GM10847 (cell line): ENCODE data around the gene SCARF2.

ENCODE experiments used
- POLR2A ChIP-seq: IDR thresholded peaks from 2 replicates; pipeline ENCODE4 v1.6.1; 2011; ENCODE audit not compliant: insufficient read length; ENCODE audit errors: extremely low read depth

The SCARF2 gene

DNA sequence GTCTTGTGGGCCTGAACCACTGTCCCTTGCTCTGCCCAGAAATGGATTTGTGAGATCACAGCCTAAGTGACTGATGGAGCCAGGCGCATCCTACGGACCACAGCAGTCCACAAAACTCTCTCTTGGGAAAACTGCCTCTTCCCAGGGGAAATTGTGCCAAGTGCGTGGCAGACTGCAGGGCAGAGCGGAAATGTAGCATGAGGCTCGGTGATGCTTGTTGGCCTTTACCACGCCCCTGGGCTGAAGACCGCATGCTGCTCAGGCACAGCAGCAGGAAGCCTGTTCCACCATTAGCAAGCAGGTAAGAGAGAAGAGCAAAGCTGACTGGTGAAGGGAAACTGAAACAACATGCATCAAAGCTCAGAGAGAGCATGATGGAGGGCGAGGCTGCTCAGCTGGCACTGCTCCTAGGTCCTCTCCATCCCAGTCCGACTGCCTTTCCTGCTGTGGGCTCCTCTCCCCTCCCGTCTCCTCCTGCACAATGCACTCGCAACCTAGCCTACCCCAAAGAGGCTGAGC, 26.5 kb upstream of the SCARF2 start:
- TF ChIP-seq POLR2A, result no peak

DNA sequence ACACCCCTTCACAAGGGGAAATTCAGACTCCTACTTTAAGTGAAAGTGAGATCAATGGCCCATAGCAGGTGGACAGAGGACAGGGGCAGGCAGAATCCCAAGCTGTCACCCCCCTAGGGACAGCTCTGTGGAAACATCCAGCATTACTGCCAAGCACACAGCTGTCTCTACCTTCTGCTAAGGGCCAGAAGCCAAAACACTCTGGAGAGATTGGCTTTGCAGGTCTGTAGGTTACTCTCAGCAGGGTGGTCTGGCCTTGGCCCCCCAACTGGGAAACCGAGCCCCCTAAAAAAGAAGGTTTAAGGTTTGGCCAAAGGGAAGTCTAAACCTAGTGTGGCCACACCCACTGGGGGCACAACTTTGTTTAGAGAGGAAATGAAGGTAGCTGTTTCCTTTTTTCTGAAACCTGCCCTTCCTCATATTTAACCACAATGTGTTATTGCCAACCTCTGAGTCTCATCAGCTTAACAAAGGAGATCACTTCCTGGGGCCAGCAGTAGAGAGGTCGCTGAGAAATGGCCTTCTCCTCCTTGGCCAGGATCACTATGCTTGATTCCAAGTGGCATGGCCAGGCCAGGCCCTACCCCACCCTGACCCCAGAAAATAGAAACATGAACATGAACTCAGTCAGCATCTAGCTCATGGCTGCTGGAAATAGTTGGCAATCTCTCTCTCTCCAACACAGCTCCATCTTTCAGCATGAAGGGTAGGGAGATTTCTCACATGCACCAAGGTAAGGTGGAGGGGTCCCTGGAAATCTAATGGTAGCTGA, 25.9 kb upstream of the SCARF2 start:
- no peak for TF ChIP-seq POLR2A

DNA sequence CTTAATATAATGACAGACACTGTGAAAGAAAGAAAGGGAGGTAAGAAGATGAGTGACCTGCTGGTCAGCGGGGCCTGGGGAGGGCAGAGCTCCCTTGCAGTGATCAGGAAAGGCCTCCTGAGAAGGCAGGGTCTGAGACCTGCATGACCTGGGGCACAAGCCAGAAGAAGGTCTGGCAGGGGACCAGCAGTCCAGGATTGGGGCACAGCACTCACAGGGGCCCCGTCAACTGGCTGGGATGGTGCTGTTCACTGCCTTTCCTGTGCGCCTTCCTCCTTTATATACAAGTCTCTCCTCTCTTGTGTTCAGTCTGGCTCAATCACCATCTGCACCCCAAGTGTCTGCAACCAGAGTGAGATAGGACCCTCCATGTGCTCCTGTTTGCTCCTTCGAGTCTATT, 22.2 kb upstream of the SCARF2 start:
- TF ChIP-seq POLR2A, result no peak

- TF ChIP-seq POLR2A, result no peak
Observed at GRCh38 chr22:20459152-20459542, 21.5 kb upstream of the SCARF2 start.

DNA sequence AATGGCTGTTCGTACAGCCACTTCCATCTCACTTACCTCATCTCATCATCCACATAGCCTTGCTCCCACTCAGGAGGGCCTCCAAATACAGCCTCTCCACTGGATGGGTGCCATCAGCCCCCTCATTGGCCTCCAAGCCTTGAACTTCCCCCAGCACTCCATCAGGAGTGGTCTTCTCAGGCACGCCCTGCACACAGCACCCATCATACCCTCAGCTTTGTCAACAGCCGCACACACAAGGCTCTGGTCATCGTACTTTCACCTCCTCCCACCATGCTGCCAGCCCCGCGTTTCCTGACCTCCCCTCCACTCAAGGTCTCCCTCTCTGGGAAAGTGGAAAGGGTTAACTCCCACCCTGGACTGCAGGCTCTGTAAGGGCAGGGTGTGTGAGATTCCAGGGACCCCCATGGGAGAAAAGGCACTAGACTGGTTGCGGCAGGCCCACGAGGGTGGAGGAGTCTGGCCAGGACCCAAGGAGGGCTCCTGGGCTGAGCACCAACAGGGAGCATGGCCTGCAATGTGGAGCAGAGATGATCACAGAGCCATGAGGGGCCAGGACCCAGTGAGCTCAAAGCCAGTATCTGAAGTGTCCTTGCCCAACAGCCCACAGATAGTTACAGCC, 21.0 kb upstream of the SCARF2 start:
- TF ChIP-seq POLR2A, result no peak

DNA sequence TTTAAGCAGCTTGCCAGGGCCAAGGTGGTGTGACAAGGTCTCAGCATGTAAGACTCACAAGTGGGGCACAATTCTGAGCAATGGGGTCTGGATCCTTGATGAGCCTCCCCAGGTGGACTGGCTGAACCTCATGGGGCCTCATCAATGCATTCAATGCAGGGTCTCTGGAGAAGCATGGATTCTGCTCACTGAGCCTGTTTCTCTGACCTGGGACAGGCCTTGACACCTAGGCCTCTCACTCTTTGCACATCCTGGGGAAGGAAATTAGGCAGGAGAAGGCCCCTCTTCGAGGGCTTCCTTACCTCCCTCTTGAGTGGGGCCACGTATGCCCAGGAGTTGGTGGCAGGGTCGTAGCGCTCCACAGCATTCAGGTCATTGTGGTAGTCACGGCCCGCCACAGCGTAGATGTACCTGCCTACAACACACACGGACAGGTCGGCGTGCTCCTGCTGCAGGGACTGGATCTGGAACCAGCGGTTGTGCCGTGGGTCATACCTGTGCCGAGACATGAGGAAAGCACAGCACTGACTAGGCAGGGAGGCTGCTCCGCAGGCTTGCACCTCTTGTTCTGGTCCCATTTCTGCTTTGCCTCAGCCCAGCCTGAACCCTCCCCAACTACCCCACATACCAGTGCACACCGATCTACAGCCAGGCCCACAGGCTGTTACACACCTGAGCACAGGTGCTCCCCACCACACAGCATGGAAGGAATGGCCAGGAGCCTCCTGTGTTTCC, 20.0 kb upstream of the SCARF2 start:
- TF ChIP-seq POLR2A, result no peak

GRCh38 chr22:20456722-20457076, 19.1 kb upstream of the SCARF2 start:
- TF ChIP-seq POLR2A, result no peak

DNA sequence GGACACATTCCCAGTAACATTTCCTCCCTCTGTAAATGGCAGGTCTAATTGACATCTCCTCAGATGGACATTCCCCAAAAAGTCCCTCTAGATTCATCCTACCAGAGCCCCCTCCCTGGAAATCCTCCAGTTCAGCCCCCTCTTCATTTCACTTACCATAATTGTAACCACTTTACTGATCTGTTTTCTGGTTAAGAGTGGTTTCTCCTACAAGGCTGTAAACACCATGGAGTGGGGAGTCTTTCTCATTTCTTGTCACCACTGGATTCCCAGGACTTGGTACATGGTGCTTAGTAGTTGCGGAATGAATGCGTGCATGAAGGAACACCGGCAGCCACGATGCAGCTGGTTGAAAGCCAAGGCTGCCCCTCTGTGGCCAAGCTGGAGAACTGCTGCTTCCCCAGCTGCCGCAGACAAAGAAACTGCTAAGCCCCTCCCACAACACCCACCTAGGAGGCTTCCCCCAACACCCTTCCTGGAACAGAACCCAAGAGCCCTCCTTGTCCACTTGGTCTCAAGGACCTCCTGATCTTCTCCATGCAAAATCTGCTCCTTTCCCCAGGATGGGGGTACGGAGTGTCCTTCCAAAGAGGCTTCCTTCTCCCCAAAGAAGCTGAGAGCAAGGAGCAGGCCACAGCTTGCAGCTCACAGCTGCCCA, 18.6 kb upstream of the SCARF2 start:
- no peak for TF ChIP-seq POLR2A

GRCh38 chr22:20455709-20456063, 18.1 kb upstream of the SCARF2 start:
- TF ChIP-seq POLR2A, result no peak

GRCh38 chr22:20453222-20453621, 15.6 kb upstream of the SCARF2 start:
- TF ChIP-seq POLR2A, result no peak

DNA sequence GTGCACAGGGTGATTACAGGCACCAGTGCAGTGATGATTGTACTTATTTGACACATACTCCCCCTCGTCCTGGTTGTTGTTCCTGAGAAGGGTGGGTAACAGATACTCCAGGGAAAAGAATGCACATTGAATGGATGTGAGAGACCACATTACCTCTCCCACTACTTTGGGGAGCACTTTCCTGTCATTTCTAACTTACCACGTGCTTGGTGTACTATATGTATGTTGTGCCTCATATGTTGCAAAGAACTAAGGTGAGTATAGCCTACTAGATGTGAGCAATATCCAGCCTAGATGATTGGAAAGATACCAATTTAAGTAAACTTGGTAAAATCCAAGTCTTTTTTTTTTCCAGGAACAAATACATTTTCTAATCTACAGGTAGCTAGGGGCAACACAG, 14.3 kb upstream of the SCARF2 start:
- no peak for TF ChIP-seq POLR2A

DNA sequence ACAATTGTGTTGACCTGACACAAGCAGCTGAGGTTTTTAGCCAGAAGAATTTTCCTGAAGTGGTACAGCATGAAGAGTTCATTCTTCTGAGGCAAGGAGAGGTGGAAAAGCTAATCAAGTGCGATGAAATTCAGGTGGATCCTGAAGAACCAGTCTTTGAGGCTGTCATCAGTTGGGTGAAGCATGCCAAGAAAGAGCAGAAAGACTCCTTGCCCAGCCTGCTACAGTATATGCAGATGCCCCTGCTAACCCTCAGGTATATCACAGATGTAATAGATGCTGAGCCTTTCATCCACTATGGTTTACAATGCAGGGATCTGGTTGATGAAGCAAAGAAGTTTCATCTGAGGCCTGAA, 12.9 kb upstream of the SCARF2 start:
- TF ChIP-seq POLR2A, result no peak

DNA sequence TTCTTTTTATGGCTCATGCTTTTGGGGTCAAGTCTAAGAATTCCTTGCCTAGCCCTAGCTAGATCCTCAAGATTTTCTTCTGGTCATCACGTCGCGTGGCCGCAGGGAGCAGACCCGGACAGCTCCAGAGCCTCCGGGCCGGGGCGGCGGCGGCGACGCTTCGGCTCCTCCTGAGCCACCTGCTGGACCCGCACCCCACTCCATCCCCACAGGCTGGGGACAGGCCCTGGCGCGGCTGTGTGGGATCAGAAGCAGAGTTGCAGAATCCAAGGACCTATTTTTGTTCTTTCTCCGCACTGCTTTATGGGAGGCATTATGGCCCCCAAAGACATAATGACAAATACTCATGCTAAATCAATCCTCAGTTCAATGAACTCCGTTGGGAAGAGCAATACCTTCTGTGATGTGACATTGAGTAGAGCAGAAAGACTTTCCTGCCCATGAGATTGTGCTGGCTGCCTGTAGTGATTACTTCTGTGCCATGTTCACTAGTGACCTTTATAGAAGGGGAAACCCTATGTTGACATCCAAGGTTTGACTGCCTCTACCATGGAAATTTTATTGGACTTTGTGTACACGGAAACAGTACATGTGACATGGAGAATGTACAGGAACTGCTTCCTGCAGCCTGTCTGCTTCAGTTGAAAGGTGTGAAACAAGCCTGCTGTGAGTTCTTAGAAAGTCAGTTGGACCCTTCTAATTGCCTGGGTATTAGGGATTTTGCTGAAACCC, 12.4 kb upstream of the SCARF2 start:
- no peak for TF ChIP-seq POLR2A

GRCh38 chr22:20448630-20449029, 11.0 kb upstream of the SCARF2 start:
- no peak for TF ChIP-seq POLR2A

DNA sequence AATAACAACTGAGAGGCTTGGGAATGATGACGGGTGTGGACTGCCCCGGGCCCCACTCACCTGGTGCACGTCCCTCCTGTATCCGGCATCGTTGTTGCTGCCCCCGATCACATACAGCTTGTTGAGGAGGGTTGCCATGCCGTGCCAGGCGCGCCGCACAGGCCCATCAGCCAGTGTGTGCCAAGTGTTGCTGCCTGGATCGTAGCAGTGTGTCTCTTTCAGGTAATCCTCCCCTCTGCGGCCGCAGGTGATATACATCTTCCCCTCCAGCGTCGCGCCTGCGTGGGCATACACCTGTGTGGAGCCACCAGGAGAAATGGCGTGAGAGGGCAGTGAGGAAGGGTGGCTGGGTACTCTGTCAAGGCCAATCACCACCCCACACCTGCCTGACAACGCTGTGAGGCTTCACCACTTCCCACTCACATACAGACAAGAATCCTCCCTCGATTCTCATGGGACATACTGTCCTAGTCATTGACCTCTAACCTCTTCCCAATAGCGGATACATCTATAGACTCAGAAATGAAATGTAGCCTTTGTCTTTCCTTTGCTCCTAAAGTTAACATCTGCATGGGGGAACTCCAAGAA, 8.9 kb upstream of the SCARF2 start:
- no peak for TF ChIP-seq POLR2A
